Coronary artery (tissue), 2 donors: ENCODE measurements around the gene NDST1.

Source experiments
- DNase-seq: peaks from one replicate; pipeline ENCODE4 v3.0.0-alpha.2; 2017; ENCODE audit warnings: low spot score
- H3K27ac ChIP-seq, 2 donors: fragments of 200-600 bp; sonication (generic); one replicate each; pipeline ENCODE4 v1.5.1; 2016 to 2019
- H3K4me3 ChIP-seq: fragments of 200-600 bp; sonication (generic); 2 replicates; pipeline ENCODE4 v1.5.1; 2016; ENCODE audit warnings: mild to moderate bottlenecking, moderate library complexity
- TF ChIP-seq, protein P1 (sequence below): fragments of 200-600 bp; sonication (generic); IDR thresholded peaks from one replicate; pipeline ENCODE4 v1.5.1; 2019; ENCODE audit warnings: antibody characterized with exemption

Gene NDST1

GRCh38 chr5:150595466-150596031 is 87.6 kb downstream of the NDST1 start:
- no peak overlapping the region for H3K4me3 ChIP-seq
- H3K27ac ChIP-seq, result peak overlapping the region; percentile 66 to 88
- no peak for DNase-seq
- TF ChIP-seq, protein P1, sequence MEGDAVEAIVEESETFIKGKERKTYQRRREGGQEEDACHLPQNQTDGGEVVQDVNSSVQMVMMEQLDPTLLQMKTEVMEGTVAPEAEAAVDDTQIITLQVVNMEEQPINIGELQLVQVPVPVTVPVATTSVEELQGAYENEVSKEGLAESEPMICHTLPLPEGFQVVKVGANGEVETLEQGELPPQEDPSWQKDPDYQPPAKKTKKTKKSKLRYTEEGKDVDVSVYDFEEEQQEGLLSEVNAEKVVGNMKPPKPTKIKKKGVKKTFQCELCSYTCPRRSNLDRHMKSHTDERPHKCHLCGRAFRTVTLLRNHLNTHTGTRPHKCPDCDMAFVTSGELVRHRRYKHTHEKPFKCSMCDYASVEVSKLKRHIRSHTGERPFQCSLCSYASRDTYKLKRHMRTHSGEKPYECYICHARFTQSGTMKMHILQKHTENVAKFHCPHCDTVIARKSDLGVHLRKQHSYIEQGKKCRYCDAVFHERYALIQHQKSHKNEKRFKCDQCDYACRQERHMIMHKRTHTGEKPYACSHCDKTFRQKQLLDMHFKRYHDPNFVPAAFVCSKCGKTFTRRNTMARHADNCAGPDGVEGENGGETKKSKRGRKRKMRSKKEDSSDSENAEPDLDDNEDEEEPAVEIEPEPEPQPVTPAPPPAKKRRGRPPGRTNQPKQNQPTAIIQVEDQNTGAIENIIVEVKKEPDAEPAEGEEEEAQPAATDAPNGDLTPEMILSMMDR, result no peak

DNA sequence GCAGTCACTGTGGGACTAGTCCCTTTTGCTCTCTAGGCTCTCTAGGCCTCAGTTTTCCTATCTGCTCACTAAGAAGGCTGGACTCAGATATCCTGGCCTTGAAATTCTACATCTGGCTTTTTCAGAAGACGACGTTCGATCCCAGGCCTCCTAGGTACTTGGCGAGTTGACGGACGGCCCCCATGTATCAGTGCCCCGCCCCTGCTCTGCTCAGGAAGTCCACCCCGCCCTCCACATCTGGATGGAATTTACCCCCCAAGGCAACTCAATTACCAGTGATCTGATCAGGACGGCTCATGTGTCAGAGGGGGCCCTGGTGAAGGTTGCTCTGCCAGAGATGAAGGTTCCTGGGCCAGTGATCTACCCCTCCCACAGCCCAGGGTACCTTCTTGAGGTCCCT is 88.4 kb downstream of the NDST1 start:
- H3K4me3 ChIP-seq, result no peak overlapping the region
- DNase-seq, result no peak
- H3K27ac ChIP-seq, result peak overlapping the region; percentile 66 to 88
- TF ChIP-seq, protein P1, result no peak

DNA sequence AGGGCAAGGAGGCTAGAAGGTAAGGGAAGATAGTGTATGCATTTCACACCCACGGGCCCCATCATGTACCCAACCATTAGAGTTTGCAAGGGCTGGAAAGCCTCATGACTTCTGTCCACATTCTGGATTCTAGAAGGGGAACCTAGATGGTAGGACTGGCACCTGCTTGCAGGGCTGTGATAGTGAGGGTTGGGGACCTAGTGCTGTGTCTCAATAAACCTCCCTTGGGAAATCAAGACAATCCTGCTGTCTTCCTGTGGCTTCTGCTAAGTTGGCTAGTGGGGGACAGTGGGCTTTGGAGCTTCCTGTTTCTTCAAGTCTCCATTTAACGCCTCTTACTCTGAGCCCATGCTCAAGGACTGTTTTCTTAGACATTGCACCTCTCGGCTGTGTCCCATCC is 88.9 kb downstream of the NDST1 start:
- Histone ChIP-seq H3K27ac (peak overlapping the region; percentile 16 to 88), H3K4me3 (no peak overlapping the region)
- DNase-seq, result no peak
- TF ChIP-seq, protein P1, result no peak

DNA sequence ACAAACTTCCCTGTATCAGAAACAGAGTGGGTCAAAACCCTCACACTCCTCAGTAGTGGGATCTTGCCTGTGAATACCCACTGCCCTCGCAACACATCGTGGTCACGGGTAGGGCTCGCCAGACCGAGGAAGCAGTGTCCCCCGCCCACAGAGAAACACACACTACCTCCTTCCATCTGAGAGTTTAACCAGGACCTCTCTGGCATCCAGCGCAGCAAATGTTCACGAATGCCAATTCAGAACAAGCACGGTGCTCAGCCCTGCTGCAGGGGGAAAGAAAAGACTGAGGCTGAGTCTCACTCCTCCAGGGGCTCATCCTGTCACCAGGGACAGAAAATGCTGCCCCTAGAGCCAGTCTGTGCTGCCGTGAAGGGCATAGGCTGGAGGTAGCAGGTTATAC is 90.1 kb downstream of the NDST1 start:
- Histone ChIP-seq H3K27ac (peak overlapping the region; percentile 36 to 93), H3K4me3 (no peak overlapping the region)
- TF ChIP-seq, protein P1, result no peak
- no peak for DNase-seq

- DNase-seq, result no peak
- Histone ChIP-seq H3K4me3 (no peak overlapping the region), H3K27ac (peak overlapping the region; percentile 93)
- TF ChIP-seq, protein P1, result no peak
These were observed 90.9 kb downstream of the NDST1 start for GRCh38 chr5:150598821-150599273.

DNA sequence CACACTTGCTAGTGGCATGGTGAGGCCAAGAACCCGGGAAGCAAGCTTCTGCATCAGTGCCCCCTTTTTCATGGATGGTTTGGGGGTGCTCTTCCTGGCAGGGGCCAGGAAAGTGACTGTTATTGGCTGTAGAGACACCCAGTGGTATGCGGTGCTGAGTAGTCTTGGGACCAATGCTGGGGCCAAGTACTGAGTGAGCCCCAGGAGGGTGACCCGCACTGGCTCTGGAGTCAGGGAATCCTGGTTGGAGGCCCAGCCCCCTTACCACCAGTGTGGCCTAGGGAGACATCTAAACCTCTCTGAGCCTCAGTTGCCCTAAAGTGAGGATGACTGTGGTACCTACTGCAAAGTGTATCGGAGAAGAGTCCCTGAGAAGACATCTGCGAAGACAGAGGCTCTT is 91.3 kb downstream of the NDST1 start:
- TF ChIP-seq, protein P1, result no peak
- Histone ChIP-seq H3K27ac (peak overlapping the region; percentile 93), H3K4me3 (no peak overlapping the region)
- DNase-seq, result no peak

DNA sequence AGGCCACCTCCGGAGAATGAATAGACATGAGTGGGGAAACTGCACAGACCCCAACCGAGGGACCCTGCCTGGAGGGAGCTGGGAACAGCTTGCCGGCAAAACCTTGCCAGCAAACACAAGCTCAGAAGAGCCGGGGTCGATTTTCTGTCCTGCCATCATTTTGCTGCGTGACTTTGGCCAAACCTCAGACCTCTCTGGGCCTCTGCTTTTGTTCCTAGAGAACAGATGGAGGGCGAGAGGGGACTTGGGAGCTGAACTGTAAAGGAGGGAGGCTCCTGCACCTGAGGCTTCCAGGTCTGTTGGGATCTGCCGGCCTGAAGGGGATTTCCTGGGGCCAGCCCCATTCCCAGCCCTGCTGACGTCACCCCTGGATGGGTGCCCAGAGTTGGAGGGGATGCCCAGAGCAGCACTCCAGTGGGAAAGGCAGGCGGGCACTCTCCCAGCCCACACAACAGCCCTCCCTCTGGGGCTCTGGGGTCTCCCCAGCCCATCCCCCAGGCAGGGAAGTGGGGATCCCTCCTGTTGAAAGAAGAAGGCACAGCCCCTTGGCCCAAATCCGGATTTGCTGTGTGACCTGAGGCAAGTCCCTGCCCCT is 92.1 kb downstream of the NDST1 start:
- Histone ChIP-seq H3K4me3 (peak overlapping the region; percentile 60), H3K27ac (peak overlapping the region; percentile 93)
- no peak for DNase-seq
- TF ChIP-seq, protein P1, result no peak
